ENCODE measurements around the gene TEX2. TPM values are rescaled to one million over a fixed set of nuclear protein-coding genes. Genes with fewer than 3 reads are reported as not detected.
"Not testable (repeated sequence)": the region's sequence is repeated elsewhere in the genome, so short reads cannot be mapped to it uniquely, and the experiment has no call there.

TEX2 gene
- total RNA-seq, 1 donor from 2014 or later, result 58.0 TPM

DNA sequence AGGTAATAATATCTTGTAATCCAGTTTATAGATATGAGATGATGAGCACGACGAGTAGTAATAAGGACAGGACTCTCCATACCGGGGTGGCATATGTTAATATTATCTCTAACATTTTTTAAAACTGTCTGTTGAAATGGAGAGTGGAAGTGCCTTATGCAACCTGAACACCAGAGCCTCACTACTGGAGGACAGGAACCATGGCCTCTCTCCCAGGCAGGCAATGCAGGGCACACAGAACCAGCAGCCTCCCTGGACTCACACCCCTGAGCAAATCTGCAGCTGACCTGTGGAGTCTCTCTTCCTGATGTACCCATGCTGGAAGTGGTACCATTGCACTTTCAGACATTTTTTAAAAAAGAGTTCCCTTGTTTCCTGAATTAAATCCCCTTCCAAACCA is 78.0 kb downstream of the TEX2 start:
- TF ChIP-seq CTCF (IDR thresholded peaks at IDR 0.05; ENCODE audit: borderline replicate concordance), result no peak
- intact Hi-C loops (cut with micrococcal nuclease), result no loop called here
- peaks cover 19% of the 10 kb centered on the region for H3K36me3 ChIP-seq
- H3K27me3 ChIP-seq (ENCODE audit: low read depth), result no peaks in the 10 kb centered on the region
- no peak overlapping the region for H3K4me3 ChIP-seq
- peaks cover 29% of the 10 kb centered on the region for H3K4me1 ChIP-seq
- peak overlapping the region; percentile 22 for H3K27ac ChIP-seq (replicated peaks)
- H3K9me3 ChIP-seq (replicated peaks), result no peaks in the 10 kb centered on the region
- DNase-seq, result no peak

- Histone ChIP-seq H3K4me3 (no peak overlapping the region), H3K9me3 (replicated peaks) (no peaks in the 10 kb centered on the region), H3K4me1 (peaks cover 25% of the 10 kb centered on the region), H3K27me3 (ENCODE audit: low read depth) (no peaks in the 10 kb centered on the region), H3K36me3 (peaks cover 19% of the 10 kb centered on the region), H3K27ac (replicated peaks) (no peak overlapping the region)
- intact Hi-C loops (cut with micrococcal nuclease), result no loop called here
- DNase-seq, result no peak
- TF ChIP-seq CTCF (IDR thresholded peaks at IDR 0.05; ENCODE audit: borderline replicate concordance), result no peak
These were observed 79.2 kb downstream of the TEX2 start for GRCh38 chr17:64183815-64184214.

DNA sequence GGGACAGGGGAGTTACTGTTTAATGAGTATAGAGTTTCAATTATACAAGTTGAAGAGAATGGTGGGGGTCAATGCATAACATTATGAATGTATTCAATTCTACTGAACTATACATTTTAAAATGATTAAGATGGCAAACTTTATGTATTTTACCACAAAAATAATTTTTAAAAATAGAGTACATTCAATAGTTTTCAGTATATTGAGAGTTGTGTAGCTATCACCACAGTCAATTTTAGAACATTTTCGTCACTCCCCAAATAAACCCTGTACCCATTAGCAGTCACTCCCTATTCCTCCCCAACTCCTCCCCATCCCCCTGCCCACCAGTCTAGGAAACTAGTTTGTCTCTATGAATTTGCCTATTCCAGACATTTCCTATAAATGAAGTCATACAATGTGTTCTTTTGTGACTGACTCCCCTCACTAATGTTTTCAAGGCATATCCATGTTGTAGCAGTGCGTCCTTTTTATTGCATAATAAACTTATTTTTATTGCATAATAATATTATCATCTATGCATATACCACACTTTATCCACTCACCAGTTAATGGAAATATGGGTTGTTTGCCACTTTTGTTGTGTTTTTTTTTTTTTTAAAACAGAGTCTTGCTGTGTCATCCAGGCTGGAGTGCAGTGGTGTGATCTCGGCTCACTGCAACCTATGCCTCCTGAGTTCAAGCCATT is 80.6 kb downstream of the TEX2 start:
- Histone ChIP-seq H3K4me1 (peaks cover 38% of the 10 kb centered on the region), H3K27ac (replicated peaks) (no peak overlapping the region), H3K36me3 (peaks cover 12% of the 10 kb centered on the region), H3K9me3 (replicated peaks) (no peaks in the 10 kb centered on the region), H3K4me3 (no peak overlapping the region), H3K27me3 (ENCODE audit: low read depth) (no peaks in the 10 kb centered on the region)
- TF ChIP-seq CTCF (IDR thresholded peaks at IDR 0.05; ENCODE audit: borderline replicate concordance), result no peak
- intact Hi-C loops (cut with micrococcal nuclease), result no loop called here
- DNase-seq, result no peak

GRCh38 chr17:64180089-64181073 is 82.7 kb downstream of the TEX2 start:
- Histone ChIP-seq H3K4me3 (no peak overlapping the region), H3K9me3 (replicated peaks) (no peaks in the 10 kb centered on the region), H3K36me3 (peaks cover 7% of the 10 kb centered on the region), H3K27me3 (ENCODE audit: low read depth) (no peaks in the 10 kb centered on the region), H3K27ac (replicated peaks) (no peak overlapping the region), H3K4me1 (peaks cover 40% of the 10 kb centered on the region)
- no peak for DNase-seq
- TF ChIP-seq CTCF (IDR thresholded peaks at IDR 0.05; ENCODE audit: borderline replicate concordance), result no peak
- intact Hi-C loops (cut with micrococcal nuclease), result no loop called here

DNA sequence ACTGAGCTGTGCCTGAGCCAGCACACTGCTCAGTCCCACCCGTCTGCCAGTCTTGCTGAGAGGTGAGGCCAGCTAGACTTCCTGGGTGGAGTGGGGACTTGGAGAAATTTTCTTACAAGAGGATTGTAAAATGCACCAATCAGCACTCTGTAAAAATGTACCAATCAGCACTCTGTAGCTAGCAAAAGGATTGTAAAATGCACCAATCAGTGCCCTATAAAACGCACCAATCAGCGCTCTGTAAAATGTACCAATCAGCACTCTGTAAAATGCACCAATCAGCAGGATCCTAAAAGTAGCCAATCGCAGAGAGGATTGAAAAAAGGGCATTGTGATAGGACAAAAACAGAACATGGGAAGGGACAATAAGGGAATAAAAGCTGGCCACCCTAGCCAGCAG is 84.0 kb downstream of the TEX2 start:
- H3K9me3 ChIP-seq (replicated peaks); H3K4me3 ChIP-seq; DNase-seq; H3K27me3 ChIP-seq (ENCODE audit: low read depth); intact Hi-C loops (cut with micrococcal nuclease): not testable (repeated sequence)
- H3K27ac ChIP-seq (replicated peaks), result peak overlapping the region; percentile 68
- peaks cover 48% of the 10 kb centered on the region for H3K4me1 ChIP-seq
- peaks cover 11% of the 10 kb centered on the region for H3K36me3 ChIP-seq
